HG02623 (cell line): ENCODE data around the gene DNAH17.
A peak's percentile ranks its signal among the peaks of the same experiment; 100 is the strongest.
"Not testable (repeated sequence)": the region's sequence is repeated elsewhere in the genome, so short reads cannot be mapped to it uniquely, and the experiment has no call there.

ENCODE experiments used
- ATAC-seq: cut with Tn5 transposase; IDR thresholded peaks from one replicate; pipeline ENCODE4 v1.9.1; 2021; ENCODE audit warnings: moderate library complexity; ENCODE audit not compliant: unreplicated experiment

Gene DNAH17

DNA sequence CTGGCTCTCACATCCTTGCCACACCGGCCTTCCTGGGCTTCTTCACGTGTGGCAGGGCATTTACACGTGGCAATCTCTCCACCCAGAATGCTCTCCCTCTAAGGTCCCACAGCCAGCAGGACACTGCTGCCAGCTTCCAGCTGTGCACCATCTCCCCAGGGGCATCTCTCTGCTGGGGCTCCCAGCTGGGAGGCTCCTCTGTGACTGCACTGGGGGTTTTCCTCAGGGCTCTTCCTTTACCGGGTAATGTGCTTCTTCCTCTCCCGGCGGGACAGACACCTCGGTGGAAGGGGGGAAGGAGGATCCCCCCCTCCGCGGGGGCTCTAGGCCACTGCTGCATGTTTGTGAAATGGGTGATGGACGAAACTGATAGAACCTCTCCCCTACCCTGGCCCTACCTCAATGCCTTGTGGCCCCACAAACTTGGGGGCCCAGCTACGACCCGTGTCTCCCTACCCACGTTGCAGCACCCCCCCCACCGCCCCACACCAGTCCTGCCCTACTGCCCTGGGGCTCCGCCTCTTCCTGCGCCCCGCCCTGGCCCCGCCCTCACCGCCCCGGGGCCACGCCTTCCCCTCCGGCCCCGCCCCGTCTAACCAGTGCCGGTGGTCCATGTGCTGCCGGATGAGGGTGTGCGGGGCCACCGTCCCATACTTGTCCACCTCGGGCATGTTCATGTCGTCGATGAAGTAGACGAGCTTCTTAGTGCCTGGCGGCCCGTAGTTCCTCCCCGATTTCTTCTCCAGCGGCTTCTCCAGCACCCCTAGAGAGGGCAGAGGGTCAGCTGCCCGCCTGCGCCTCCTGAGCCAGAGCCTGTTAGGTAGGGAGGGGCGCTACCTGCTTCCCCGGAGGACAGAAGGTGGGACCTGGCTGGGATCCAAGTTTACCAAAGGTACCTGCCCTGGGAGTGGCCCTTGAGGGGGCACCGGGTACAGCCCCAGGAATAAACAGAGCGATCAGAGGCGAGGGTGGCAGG is 92.6 kb downstream of the DNAH17 start:
- peak; percentile 47 for ATAC-seq

GRCh38 chr17:78479369-78479768 is 97.8 kb downstream of the DNAH17 start:
- ATAC-seq = no peak

DNA sequence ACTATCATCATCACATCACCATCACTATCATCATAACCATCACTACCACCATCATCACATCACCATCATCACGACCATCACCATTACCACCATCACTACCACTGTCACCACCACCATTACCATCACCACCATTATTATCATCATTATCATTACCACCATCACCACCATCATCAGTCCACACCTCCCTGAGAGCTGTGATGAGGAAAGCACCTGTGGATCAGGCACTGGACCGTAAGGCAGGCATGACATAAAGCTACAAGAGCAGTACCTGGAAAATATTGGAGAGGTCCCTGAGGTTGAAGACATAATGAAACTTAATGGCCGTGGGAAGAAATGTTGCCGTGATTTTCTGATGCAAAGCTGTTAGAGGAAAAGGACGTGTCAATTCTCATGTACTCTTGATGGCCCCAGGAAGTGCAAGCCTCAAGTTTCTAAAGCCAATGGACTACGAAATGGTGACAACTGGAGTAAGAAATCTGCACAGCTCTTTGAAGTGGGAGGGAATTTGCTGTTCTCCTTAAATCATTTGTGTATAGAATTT is 98.4 kb downstream of the DNAH17 start:
- ATAC-seq = no peak

- no peak for ATAC-seq
Measured at GRCh38 chr17:78477913-78478756, 99.1 kb downstream of the DNAH17 start.

GRCh38 chr17:78476973-78477372 is 100.2 kb downstream of the DNAH17 start:
- no peak for ATAC-seq

DNA sequence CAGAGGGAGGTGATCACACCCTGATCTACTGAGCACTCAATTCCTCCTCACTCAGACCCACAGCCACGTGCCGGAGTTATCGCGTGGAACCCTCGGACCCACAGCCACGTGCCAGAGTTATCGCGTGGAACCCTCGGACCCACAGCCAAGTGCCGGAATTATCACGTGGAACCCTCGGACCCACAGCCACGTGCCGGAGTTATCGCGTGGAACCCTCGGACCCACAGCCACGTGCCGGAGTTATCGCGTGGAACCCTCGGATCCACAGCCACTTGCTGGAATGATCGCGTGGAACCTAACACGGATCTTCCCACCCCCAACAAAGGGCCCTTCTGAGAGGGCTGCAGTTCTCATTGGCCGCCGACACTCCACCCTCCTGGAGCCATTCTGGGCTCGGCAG is 101.0 kb downstream of the DNAH17 start:
- no peak for ATAC-seq

DNA sequence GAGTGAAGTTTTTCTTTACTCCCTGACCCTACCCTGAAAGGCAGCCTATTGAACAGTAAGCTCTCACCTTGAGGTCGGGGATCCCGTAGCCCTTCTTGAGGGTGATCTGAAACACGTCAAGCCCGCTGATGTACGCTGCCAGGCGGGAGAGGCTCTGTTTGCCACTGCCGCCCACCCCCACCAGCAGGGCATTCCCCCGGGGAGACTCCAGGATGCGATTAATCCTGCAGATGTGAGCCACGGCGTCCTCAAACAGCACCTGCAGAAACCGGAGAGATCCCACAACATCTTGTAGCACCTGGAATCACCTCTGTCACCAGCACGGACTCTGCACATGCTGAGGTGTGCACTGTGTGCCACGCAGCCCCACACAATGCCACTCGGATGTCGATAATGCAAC is 102.0 kb downstream of the DNAH17 start:
- no peak for ATAC-seq

- peak; percentile 57 for ATAC-seq
Measured at GRCh38 chr17:78474614-78475146, 102.5 kb downstream of the DNAH17 start.

- ATAC-seq = no peak
Measured at GRCh38 chr17:78473951-78474613, 103.1 kb downstream of the DNAH17 start.

GRCh38 chr17:78472035-78472905 is 104.9 kb downstream of the DNAH17 start:
- ATAC-seq = no peak

- ATAC-seq = no peak
Measured at GRCh38 chr17:78471635-78472034, 105.6 kb downstream of the DNAH17 start.

GRCh38 chr17:78469443-78469842 is 107.8 kb downstream of the DNAH17 start:
- no peak for ATAC-seq

DNA sequence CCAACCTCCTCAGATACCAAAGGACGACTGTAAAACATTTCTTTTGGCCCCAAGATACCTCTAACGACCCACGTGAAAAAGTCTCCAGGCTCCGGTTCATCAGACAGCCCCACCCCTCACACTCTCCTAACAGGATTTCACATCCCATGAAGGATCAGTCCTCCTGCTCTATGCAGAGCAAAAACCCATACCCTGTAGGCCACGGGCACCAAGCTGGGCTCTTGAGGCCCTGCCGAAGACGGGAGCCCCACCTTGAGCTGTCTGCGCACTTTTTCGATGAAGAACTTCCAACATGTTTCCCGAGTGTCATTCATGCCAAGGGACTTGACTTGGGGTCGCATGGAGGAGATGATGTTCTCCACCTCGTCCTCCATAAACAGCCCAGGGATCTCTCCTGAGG is 108.8 kb downstream of the DNAH17 start:
- ATAC-seq = no peak

- ATAC-seq = no peak
Measured at GRCh38 chr17:78466786-78467715, 110.1 kb downstream of the DNAH17 start.

DNA sequence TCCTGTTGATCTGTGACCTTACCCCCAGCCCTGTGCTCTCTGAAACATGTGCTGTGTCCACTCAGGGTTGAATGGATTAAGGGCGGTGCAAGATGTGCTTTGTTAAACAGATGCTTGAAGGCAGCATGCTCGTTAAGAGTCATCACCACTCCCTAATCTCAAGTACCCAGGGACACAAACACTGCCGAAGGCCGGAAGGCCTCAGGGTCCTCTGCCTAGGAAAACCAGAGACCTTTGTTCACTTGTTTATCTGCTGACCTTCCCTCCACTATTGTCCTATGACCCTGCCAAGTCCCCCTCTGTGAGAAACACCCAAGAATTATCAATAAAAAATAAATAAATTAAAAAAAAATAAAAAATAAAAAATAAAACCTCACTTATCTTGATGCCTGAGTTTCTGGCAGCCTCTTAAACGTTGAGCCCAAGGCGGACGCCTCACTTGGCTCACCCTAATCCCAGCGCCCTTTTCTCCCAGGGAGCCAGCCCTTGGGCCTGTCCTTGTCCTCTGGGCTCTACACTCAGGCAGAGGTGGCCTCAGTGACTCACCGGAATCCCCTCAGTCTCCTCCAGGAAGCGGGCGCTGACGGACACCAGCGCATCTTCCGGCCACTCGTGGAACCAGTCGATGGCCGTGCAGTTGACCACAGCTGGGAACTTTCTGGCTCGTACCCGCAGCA is 110.9 kb downstream of the DNAH17 start:
- ATAC-seq = not testable (repeated sequence)

DNA sequence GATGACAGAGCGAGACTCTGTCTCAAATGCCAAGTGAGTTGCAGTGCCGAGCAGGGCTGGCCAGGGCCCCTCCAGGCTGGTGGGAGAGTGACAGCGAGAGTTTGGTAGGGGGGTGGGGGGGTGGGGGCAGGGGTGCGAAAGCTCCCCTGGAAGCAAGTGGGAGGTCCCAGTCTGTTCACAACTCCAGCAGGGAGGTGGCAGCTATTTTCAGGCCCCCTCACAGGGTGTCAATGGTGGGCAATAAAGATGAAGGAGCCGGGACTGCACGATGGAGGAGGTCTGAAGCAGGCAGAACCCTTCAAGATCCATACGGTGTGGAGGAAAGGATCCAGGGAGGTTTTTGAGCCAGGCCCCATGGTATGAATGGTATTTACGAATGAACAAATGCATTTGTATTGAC is 115.0 kb downstream of the DNAH17 start:
- ATAC-seq = no peak

GRCh38 chr17:78461799-78462053 is 115.5 kb downstream of the DNAH17 start:
- no peak for ATAC-seq
